Adrenal gland (tissue), 12 donors: ENCODE results near the gene DEPDC1B. TPM values are rescaled to one million over a fixed set of nuclear protein-coding genes. Genes with fewer than 3 reads are reported as not detected.

ENCODE experiments used
- DNase-seq, 7 donors: peaks; one replicate each; pipeline ENCODE4 v3.0.0-alpha.2; 2019 to 2020
- H3K27ac ChIP-seq, 5 donors: fragments of 200-600 bp; sonication (generic) in 4 of 5; 1 replicate in 3 of 5; 2 replicates in 2 of 5; pipeline versions ENCODE4 v1.5.1 to v1.8.0; 2016 to 2020; ENCODE audit warnings: mild to moderate bottlenecking in 1 of 5
- H3K27me3 ChIP-seq: fragments of 200-600 bp; 2 replicates; pipeline ENCODE4 v1.8.0; 2021
- H3K36me3 ChIP-seq, 2 donors: fragments of 200-600 bp; replicated peaks in 1 of 2; 1 replicate in 1 of 2; 2 replicates in 1 of 2; pipeline versions ENCODE4 v1.5.1 to v1.8.0; 2018 to 2022
- H3K4me1 ChIP-seq, 2 donors: fragments of 200-600 bp; replicated peaks in 1 of 2; 1 replicate in 1 of 2; 2 replicates in 1 of 2; pipeline versions ENCODE4 v1.5.1 to v1.8.0; 2018 to 2021
- H3K4me3 ChIP-seq, 4 donors: fragments of 200-600 bp; sonication (generic) in 3 of 4; one replicate each; pipeline ENCODE4 v1.5.1; 2016 to 2018
- H3K9me3 ChIP-seq, 3 donors: fragments of 200-600 bp; sonication (generic) in 1 of 3; replicated peaks in 1 of 3; 1 replicate in 2 of 3; 2 replicates in 1 of 3; pipeline versions ENCODE4 v1.5.1 to v1.8.0; 2016 to 2021
- CTCF ChIP-seq, 6 experiments: fragments of 450-650 bp in 4 of 6; fragments of 200-600 bp in 2 of 6; sonication (generic) in 1 of 6; IDR thresholded peaks; 1 replicate in 5 of 6; 2 replicates in 1 of 6; pipeline versions ENCODE4 v1.5.1 to v1.8.0; 2016 to 2021; ENCODE audit warnings: antibody characterized with exemption in 6 of 6, mild to moderate bottlenecking in 2 of 6, moderate library complexity in 1 of 6
- POLR2A ChIP-seq, 2 donors: fragments of 450-650 bp; IDR thresholded peaks; one replicate each; pipeline ENCODE4 v1.6.1; 2017; ENCODE audit warnings: antibody characterized with exemption in 2 of 2, mild to moderate bottlenecking in 2 of 2, moderate library complexity in 1 of 2
- WGBS, 4 donors: extraction: QIAGEN DNeasy Blood & Tissue Kit in 2 of 4; methylation state at CpG; one replicate each; pipeline versions ENCODE4 v1.1.5 to v1.1.7; 2013 to 2017; 5-methylcytosine and 5-hydroxymethylcytosine counted together
- intact Hi-C, 2 donors: fragments of 100-400 bp; cut with DNase I; formaldehyde crosslinking; loops; one replicate each; pipeline versions ENCODE4 v1.14.1 to v1.15.0; 2022 to 2023
- polyA plus RNA-seq, 3 donors: library from polyadenylated mRNA; stranded (reverse); fragments of 200-250 nt in 2 of 3; fragments of 350-450 nt in 1 of 3; fragmentation: Illumina TruSeq in 1 of 3; extraction: RNeasy Lipid Tissue Mini Kit (QIAGEN cat#74804) in 1 of 3; gene quantifications; one replicate each; pipeline ENCODE4 v1.2.3, GENCODE V29; 2013 to 2014
- total RNA-seq, 9 donors: library from RNA; depleted of rRNA in 4 of 9; stranded (reverse); fragments of >200 nt in 4 of 9; fragments of 120-200 nt in 1 of 9; fragmentation: NEBNext Ultra II Directional in 1 of 9; extraction: Animal tissue kit (Norgen Biotek cat#: 25700) in 1 of 9; gene quantifications; one replicate each; pipeline versions ENCODE4 v1.1.0 to v1.2.4, GENCODE V29; 2013 to 2023
- donor health status: healthy with polysubstance abuse.
- donor health status: Bipolar disorder and iron deficiency.
- donor health status: DM: yes; HTN: yes; CAD: no.
- donor health status: DM: no; HTN: no; CAD: no.
- donor health status: DM: no; HTN: no; CAD: no.
- donor health status: DM: yes; HTN: yes; CAD: no.

The DEPDC1B gene
- total and polyA plus RNA-seq, 12 donors: 0.08 to 7.0 (median 0.36) TPM; not detected in 1

- Histone ChIP-seq H3K4me1 (peaks cover 0 to 15% of the 10 kb centered on the region in 2 donors), H3K4me3 (no peak overlapping the region), H3K27me3 (no peaks in the 10 kb centered on the region), H3K9me3 (no peaks in the 10 kb centered on the region), H3K36me3 (no peaks in the 10 kb centered on the region), H3K27ac (no peak overlapping the region)
- WGBS, 4 donors: 65 to 73% (median 71%) methylated on average over 8 of the region's 8 CpGs
- TF ChIP-seq CTCF (IDR thresholded peaks at IDR 0.05) (no peak), POLR2A (IDR thresholded peaks at IDR 0.05) (no peak)
- intact Hi-C loops: no loop called here
- DNase-seq: no peak
Measured at GRCh38 chr5:60701321-60701968, 1.5 kb upstream of the DEPDC1B start.

- WGBS, 4 donors: 0 to 2% (median 1%) methylated on average over 12 to 16 of the region's 16 CpGs
- peaks cover 0 to 15% of the 10 kb centered on the region in 2 donors for H3K4me1 ChIP-seq
- DNase-seq: peak in 1 of 7 donors; percentile 54
- peak overlapping the region in 3 of 5 donors; percentile 56 to 76 (median 74) for H3K27ac ChIP-seq
- TF ChIP-seq POLR2A (IDR thresholded peaks at IDR 0.05): no peak
- no peak for TF ChIP-seq CTCF (IDR thresholded peaks at IDR 0.05)
- H3K9me3 ChIP-seq: no peaks in the 10 kb centered on the region
- intact Hi-C loops: no loop called here
- no peaks in the 10 kb centered on the region for H3K36me3 ChIP-seq
- H3K27me3 ChIP-seq: no peaks in the 10 kb centered on the region
- peak overlapping the region; percentile 49 to 93 (median 80) for H3K4me3 ChIP-seq
Measured at GRCh38 chr5:60700416-60700757, 421 bp upstream of the DEPDC1B start.

- no peaks in the 10 kb centered on the region for H3K36me3 ChIP-seq
- no peak for DNase-seq
- 0 to 6% (median 0%) methylated on average over 7 to 9 of the region's 9 CpGs for WGBS, 4 donors
- peak overlapping the region in 2 of 5 donors; percentile 74 to 76 for H3K27ac ChIP-seq
- no peaks in the 10 kb centered on the region for H3K9me3 ChIP-seq
- H3K4me1 ChIP-seq: peaks cover 0 to 15% of the 10 kb centered on the region in 2 donors
- intact Hi-C loops: no loop called here
- TF ChIP-seq CTCF (IDR thresholded peaks at IDR 0.05) (no peak), POLR2A (IDR thresholded peaks at IDR 0.05) (no peak)
- no peaks in the 10 kb centered on the region for H3K27me3 ChIP-seq
- H3K4me3 ChIP-seq: peak overlapping the region in 2 of 4 donors; percentile 49 to 90
Measured at GRCh38 chr5:60699288-60699608, 718 bp downstream of the DEPDC1B start.

GRCh38 chr5:60698336-60698735 is 1.6 kb downstream of the DEPDC1B start:
- H3K4me3 ChIP-seq: no peak overlapping the region
- no peaks in the 10 kb centered on the region for H3K27me3 ChIP-seq
- DNase-seq: no peak
- H3K4me1 ChIP-seq: peaks cover 0 to 15% of the 10 kb centered on the region in 2 donors
- no peaks in the 10 kb centered on the region for H3K9me3 ChIP-seq
- H3K27ac ChIP-seq: no peak overlapping the region
- no peaks in the 10 kb centered on the region for H3K36me3 ChIP-seq
- intact Hi-C loops: no loop called here
- WGBS, 4 donors: 91 to 96% (median 92%) methylated on average over 7 of the region's 7 CpGs
- TF ChIP-seq POLR2A (IDR thresholded peaks at IDR 0.05) (no peak), CTCF (IDR thresholded peaks at IDR 0.05) (no peak)
